Kidney (tissue), 14 donors: ENCODE results near the gene SGSH. TPM values are rescaled to one million over a fixed set of nuclear protein-coding genes. Genes with fewer than 3 reads are reported as not detected.
A peak's percentile ranks its signal among the peaks of the same experiment; 100 is the strongest.

Experiments used
- DNase-seq, 5 donors: peaks; one replicate each; pipeline ENCODE4 v3.0.0-alpha.2; 2013 to 2020
- FAIRE-seq: peaks from 2 replicates; lab custom pipeline; 2012; peaks lifted over from hg19 to GRCh38; lab: Jason Lieb, UNC
- H3K27ac ChIP-seq, 2 donors: one replicate each; pipeline ENCODE4 v1.7.0; 2013; ENCODE audit warnings: low read depth in 2 of 2, low read length in 2 of 2, inconsistent platforms in 1 of 2
- H3K27me3 ChIP-seq: one replicate; pipeline ENCODE4 v1.7.1; 2013; ENCODE audit warnings: low read length, inconsistent platforms; ENCODE audit not compliant: control insufficient read depth, insufficient read depth
- H3K36me3 ChIP-seq, 3 donors: one replicate each; pipeline versions ENCODE4 v1.7.0 to v1.7.1; 2013; ENCODE audit warnings: low read length in 3 of 3, control low read depth in 1 of 3, inconsistent platforms in 1 of 3; ENCODE audit not compliant: insufficient read depth in 3 of 3, control insufficient read depth in 2 of 3
- H3K4me1 ChIP-seq, 3 donors: one replicate each; pipeline versions ENCODE4 v1.7.0 to v1.7.1; 2013; ENCODE audit warnings: low read length in 3 of 3, inconsistent platforms in 1 of 3, low read depth in 1 of 3; ENCODE audit not compliant: control insufficient read depth in 2 of 3, insufficient read depth in 2 of 3
- H3K4me3 ChIP-seq, 3 donors: one replicate each; pipeline versions ENCODE4 v1.7.0 to v1.8.1; 2013; ENCODE audit warnings: low read length in 3 of 3, control low read depth in 1 of 3, inconsistent platforms in 1 of 3
- H3K9ac ChIP-seq, 3 donors: one replicate each; pipeline versions ENCODE4 v1.7.0 to v1.7.1; 2013; ENCODE audit warnings: low read length in 3 of 3, control low read depth in 1 of 3, inconsistent platforms in 1 of 3
- H3K9me3 ChIP-seq, 3 donors: one replicate each; pipeline versions ENCODE4 v1.7.0 to v1.7.1; 2013; ENCODE audit warnings: low read length in 3 of 3, control low read depth in 1 of 3, inconsistent platforms in 1 of 3; ENCODE audit not compliant: control insufficient read depth in 2 of 3, insufficient read depth in 1 of 3
- CTCF ChIP-seq: IDR thresholded peaks from 3 replicates; pipeline ENCODE4 v1.5.1; 2012; ENCODE audit warnings: mild to moderate bottlenecking, moderate library complexity, borderline replicate concordance; ENCODE audit not compliant: insufficient read depth; ENCODE audit errors: extremely low read depth
- intact Hi-C: fragments of 100-400 bp; cut with DNase I; formaldehyde crosslinking; loops from one replicate; pipeline ENCODE4 v1.11.1; 2022
- polyA plus RNA-seq: library from polyadenylated mRNA; stranded (reverse); fragments of 350-450 nt; fragmentation: Illumina TruSeq; extraction: RNeasy Lipid Tissue Mini Kit (QIAGEN cat#74804); gene quantifications from one replicate; pipeline ENCODE4 v1.2.3, GENCODE V29; 2014; ENCODE audit warnings: low read depth, low replicate concordance; ENCODE audit not compliant: insufficient read depth
- total RNA-seq: library from RNA; stranded (reverse); fragmentation: NEBNext Ultra II Directional; extraction: Animal tissue kit (Norgen Biotek cat#: 25700); gene quantifications from one replicate; pipeline ENCODE4 v1.2.1, GENCODE V29; 2021
- donor health status: control.
- donor health status: control.
- donor health status: control.
- donor health status: control.
- donor health status: control.
- donor health status: DM: yes; HTN: yes; CAD: no.
- donor health status: Normal renal cell carcinoma (clear cell type).

SGSH gene
- total and polyA plus RNA-seq, 2 donors from 2014 or later = 25.9 to 63.2 TPM

GRCh38 chr17:80217703-80218362 lies 2.3 kb downstream of the SGSH start:
- peaks cover 0 to 7% (median 6%) of the 10 kb centered on the region in 3 donors for H3K36me3 ChIP-seq
- intact Hi-C loops = no loop called here

GRCh38 chr17:80216473-80217456 lies 3.4 kb downstream of the SGSH start:
- peaks cover 0 to 7% (median 2%) of the 10 kb centered on the region in 3 donors for H3K4me1 ChIP-seq
- H3K27ac ChIP-seq = no peak overlapping the region
- DNase-seq (peak in 1 of 5 donors; percentile 61), FAIRE-seq (no peak)
- no peak overlapping the region for H3K9ac ChIP-seq
- H3K9me3 ChIP-seq = no peaks in the 10 kb centered on the region
- H3K27me3 ChIP-seq = no peaks in the 10 kb centered on the region
- no peak overlapping the region for H3K4me3 ChIP-seq
- peaks cover 0 to 12% (median 7%) of the 10 kb centered on the region in 3 donors for H3K36me3 ChIP-seq
- TF ChIP-seq CTCF = no peak
- intact Hi-C loops = no loop called here

More at GRCh38 chr17:80217703-80218362, 2.3 kb downstream of the SGSH start:
- Histone ChIP-seq H3K4me1 (peaks cover 0 to 9% (median 3%) of the 10 kb centered on the region in 3 donors), H3K9ac (no peak overlapping the region), H3K9me3 (no peaks in the 10 kb centered on the region), H3K27me3 (no peaks in the 10 kb centered on the region), H3K4me3 (no peak overlapping the region), H3K27ac (no peak overlapping the region)
- no peak for TF ChIP-seq CTCF
- DNase-seq (peak in 1 of 5 donors; percentile 66), FAIRE-seq (no peak)

GRCh38 chr17:80214878-80215210 lies 5.3 kb downstream of the SGSH start:
- Histone ChIP-seq H3K9ac (no peak overlapping the region), H3K4me1 (peaks cover 0 to 2% (median 0%) of the 10 kb centered on the region in 3 donors), H3K27me3 (no peaks in the 10 kb centered on the region), H3K36me3 (peaks cover 0 to 16% (median 15%) of the 10 kb centered on the region in 3 donors), H3K9me3 (no peaks in the 10 kb centered on the region), H3K4me3 (no peak overlapping the region), H3K27ac (no peak overlapping the region)
- DNase-seq (peak in 1 of 5 donors; percentile 70), FAIRE-seq (no peak)
- TF ChIP-seq CTCF = no peak
- intact Hi-C loops = no loop called here
